Measurements from ENCODE around the gene KCNQ5.

Gene KCNQ5

GRCh38 chr6:73079611-73079955 lies 457.7 kb downstream of the KCNQ5 start:
- no peak for DNase-seq

GRCh38 chr6:73079978-73080377 lies 458.1 kb downstream of the KCNQ5 start:
- DNase-seq = no peak

DNA sequence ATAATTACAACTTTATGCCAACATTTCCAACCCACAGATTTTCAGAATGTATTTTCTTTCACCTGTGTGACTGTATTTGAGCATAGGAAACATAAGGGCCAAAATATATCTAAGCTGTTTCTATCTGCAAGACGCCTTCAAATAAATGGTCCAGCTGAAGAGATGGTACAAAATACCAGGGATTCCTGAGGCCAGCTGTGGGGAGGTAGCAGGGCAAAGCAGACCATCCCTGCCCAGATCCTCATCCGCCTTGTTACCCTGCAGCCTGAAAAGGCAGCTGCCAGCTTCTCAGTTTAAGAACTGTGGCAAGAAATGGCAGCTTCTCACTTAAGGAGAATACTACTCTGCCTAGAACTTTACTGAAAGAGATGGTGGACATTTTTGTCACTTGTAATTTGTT lies 460.1 kb downstream of the KCNQ5 start:
- no peak for DNase-seq

DNA sequence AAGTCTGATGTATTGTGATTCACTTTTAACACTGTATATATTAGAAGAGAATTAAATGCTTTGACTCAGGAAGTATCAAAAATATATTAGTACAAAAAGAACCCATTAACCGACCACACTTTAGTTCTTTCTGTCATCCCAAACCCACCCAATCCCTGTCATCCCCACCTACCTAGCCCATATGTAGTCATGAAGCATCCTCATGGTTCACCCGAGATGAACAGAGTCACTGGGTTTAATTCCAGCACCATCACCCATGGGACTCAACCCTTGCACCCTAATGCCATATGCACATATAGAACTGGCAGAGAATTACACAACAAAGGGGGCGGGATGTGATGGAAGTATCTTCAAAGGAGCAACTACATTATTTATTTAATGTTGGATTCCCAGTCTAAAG lies 462.0 kb downstream of the KCNQ5 start:
- DNase-seq = no peak

GRCh38 chr6:73085443-73085871 lies 463.6 kb downstream of the KCNQ5 start:
- no peak for DNase-seq

GRCh38 chr6:73086726-73087125 lies 464.9 kb downstream of the KCNQ5 start:
- no peak for DNase-seq

- DNase-seq = no peak
Observed at GRCh38 chr6:73088138-73088813, 466.4 kb downstream of the KCNQ5 start.

DNA sequence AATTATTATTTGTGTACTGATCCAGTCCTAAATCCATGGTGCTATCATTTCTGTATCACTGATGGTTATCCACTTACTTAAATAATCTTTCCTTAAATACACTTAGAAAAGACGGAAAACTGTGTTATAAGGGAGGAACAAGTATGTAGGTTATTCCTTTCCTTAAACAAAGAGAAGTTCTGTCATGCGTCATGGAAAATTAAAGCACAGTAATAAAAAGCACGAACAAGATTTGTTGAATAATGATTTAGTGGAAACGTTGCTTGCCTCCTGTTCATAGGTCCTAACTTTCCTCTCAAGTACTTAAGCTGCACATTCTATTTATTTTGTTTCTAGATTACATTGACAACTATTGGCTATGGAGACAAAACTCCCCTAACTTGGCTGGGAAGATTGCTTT lies 483.1 kb downstream of the KCNQ5 start:
- no peak for DNase-seq

- no peak for DNase-seq
Observed at GRCh38 chr6:73107016-73107415, 485.2 kb downstream of the KCNQ5 start.

- DNase-seq = no peak
Observed at GRCh38 chr6:73108949-73109348, 487.1 kb downstream of the KCNQ5 start.

DNA sequence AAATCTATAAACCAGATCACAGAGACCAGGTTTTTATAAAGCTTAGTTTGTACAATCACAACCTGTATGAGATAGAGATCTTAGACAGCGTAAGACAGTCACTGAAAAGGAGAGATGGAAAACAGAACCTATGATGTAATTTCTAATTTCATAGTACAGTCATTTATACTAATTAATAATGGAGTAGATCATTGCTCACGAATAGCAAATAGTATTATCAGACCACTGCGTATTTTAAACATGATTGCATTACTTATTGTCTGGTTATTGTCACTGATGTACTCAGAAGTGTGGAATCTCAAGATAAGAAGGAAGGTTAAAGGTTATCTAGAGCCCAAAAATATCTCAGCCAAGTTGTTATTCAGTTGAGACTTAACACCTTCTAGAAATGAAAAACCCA lies 487.8 kb downstream of the KCNQ5 start:
- DNase-seq = no peak

- DNase-seq = no peak
Observed at GRCh38 chr6:73116330-73116729, 494.5 kb downstream of the KCNQ5 start.

DNA sequence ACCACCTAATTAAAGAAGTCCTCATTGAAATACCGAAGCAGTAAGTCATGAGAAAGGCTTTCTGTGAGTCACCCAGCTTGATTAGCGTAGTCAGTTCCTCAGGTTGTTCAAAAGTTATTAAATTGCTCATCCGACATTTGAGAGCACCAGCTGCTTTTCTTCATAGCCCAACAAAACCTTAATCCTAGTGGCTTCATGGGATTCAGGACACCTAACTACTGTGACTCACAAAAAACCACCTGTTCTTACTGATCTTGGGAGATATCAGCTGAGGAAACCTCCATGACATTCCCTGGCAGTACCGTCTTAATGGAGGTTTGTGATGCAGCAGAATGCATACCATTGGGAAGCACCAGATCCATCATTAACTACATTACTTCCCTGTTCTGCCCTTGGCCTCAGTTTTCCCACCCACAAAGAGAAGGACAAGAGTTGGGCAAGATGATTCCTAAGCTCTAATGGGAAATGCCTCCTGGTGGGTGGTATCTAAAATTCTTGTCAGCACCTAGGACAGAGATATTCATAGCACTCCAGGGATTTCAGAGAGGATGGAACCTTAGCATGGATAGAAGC lies 499.6 kb downstream of the KCNQ5 start:
- no peak for DNase-seq

DNA sequence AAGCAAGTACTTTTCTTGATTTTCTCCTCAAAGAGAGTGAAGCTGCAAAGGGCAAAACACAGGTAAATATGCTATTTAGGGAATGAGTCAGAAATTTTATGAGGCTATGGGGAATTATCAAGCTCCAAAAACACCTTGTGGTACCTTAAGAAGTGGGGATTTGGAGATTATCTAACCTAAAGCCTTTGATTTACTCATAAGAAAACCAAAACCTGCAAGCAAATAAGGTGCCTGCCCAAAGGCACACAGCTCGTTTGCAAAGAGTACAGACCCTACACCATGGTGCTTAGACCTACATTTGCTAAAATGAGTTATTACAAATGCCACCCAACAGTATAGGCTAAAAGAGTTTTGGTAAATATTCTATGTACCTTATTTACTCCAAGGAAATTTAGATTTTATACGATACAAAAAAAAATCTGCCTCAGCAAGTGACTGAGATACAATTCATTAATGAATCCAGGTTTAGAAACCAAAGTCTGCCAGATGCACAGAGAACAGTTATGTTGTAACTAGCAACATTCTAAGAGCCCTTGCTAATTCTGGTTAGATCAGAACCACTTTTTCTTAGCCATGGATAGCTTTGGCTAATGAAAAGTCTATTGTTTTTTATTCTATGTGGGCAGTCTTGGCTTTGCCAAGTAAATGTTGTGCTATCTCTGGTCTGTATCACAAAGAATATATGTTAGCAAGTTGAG lies 501.9 kb downstream of the KCNQ5 start:
- DNase-seq = no peak

DNA sequence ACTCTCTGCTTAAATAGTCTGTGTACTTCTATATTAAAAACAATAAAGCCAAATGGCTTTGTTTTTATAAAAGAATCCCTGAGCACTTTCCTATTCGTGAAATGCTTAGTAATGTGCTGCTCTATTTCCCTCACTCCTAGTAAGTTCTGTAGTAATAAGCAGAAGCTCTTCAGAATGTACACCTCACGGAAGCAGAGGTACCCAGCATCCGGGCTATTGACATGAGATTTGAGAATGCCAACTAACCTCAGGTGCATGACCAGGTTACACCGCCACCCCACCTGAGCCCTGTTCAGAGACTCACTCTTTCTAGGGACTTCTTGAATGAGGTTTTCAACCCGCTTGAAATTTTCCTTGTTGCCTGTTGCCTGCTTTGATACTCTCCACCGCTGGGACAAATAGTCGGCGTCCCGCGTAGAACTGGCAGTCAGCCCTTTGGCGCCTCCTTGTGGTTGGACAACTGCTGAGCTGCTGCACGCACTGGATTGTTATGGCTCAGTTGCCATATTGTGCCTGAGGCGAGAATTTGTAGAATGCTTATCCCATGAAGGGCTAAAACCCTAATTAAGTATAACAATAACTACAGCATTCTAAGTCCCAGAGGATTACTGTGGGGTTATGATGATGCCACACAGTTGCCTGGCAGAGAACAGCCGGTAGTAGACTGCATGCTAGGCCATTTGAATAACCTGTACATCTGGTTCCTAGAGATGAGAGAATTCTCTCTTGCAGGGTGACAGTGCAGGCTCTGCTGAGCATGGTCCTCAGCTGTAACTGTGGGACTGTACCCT lies 508.0 kb downstream of the KCNQ5 start:
- DNase-seq = peak; percentile 69

DNA sequence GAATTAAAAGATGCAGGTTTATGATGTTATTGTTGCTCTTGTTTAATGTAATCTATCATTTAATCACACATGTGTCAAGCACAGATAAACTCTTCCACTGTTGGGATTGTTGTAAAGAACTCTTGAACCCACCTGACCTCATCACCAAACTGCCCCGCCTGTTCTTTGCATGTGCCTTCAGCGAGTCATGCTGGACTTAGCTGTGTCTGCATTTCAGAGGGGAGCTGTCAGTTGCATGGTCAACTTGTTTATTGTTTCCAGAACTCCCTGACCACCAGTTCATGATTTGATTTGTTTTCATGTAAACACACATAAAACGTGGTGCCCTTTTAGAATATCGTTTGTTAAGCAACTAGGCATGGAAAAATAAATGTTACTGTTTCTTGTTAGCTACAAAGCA lies 509.8 kb downstream of the KCNQ5 start:
- no peak for DNase-seq

- no peak for DNase-seq
Observed at GRCh38 chr6:73134588-73134987, 512.7 kb downstream of the KCNQ5 start.

DNA sequence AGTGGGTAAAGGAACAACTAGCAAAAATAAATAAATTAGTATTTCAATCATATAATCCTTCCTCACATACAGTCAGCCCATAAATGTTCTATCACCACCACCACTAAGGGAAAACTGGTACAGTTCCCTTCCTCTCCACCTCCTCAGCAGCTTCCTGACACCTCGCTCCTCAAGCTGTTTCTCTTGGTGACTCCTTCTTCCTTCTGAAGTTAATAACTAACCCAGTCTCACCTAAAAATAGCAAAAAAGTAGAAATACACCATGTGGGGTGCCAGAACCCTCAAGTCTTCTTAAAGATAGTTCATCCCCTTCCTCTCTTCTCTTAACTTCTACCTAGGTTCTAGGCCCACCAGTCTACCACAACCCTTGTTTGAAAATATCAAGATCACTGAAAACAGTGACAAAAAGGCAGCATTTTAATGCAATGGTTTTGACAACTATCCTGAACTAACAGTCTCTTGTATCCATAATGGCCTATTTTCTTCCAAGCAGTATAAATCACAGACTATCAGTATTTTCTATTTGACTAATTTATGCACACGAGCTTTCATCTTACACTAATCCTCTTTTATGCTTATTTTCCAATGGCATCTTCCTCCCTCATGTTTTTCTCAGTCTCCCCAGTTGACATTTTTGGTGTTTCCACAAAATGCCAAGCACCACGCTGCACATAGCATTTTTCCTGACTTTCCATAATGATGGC lies 518.0 kb downstream of the KCNQ5 start:
- DNase-seq = no peak

- DNase-seq = no peak
Observed at GRCh38 chr6:73143551-73143950, 521.7 kb downstream of the KCNQ5 start.

- DNase-seq = no peak
Observed at GRCh38 chr6:73144516-73144915, 522.7 kb downstream of the KCNQ5 start.

- no peak for DNase-seq
Observed at GRCh38 chr6:73145690-73146089, 523.8 kb downstream of the KCNQ5 start.

- DNase-seq = no peak
Observed at GRCh38 chr6:73151732-73152131, 529.9 kb downstream of the KCNQ5 start.

- DNase-seq = no peak
Observed at GRCh38 chr6:73152556-73152955, 530.7 kb downstream of the KCNQ5 start.

All from COR-L47 (cell line).